Measurements from ENCODE around the gene HOXC5. TPM values are rescaled to one million over a fixed set of nuclear protein-coding genes. Genes with fewer than 3 reads are reported as not detected.
A peak's percentile ranks its signal among the peaks of the same experiment; 100 is the strongest.

The HOXC5 gene
- total RNA-seq, 1 experiment from 2014 or later, result not detected

GRCh38 chr12:54000116-54001114 is 32.4 kb upstream of the HOXC5 start, which contains the start of gene HOXC9:
Gene HOXC9, plus strand, starts transcription at chr12:54000161. Its CDS starts 28 bp downstream, at chr12:54000189.
- TF ChIP-seq, protein P1, sequence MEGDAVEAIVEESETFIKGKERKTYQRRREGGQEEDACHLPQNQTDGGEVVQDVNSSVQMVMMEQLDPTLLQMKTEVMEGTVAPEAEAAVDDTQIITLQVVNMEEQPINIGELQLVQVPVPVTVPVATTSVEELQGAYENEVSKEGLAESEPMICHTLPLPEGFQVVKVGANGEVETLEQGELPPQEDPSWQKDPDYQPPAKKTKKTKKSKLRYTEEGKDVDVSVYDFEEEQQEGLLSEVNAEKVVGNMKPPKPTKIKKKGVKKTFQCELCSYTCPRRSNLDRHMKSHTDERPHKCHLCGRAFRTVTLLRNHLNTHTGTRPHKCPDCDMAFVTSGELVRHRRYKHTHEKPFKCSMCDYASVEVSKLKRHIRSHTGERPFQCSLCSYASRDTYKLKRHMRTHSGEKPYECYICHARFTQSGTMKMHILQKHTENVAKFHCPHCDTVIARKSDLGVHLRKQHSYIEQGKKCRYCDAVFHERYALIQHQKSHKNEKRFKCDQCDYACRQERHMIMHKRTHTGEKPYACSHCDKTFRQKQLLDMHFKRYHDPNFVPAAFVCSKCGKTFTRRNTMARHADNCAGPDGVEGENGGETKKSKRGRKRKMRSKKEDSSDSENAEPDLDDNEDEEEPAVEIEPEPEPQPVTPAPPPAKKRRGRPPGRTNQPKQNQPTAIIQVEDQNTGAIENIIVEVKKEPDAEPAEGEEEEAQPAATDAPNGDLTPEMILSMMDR (IDR thresholded peaks at IDR 0.05; ENCODE audit: unreplicated experiment), result no peak
- peaks cover 12% of the 10 kb centered on the region for H3K4me1 Mint-ChIP-seq (ENCODE audit: low read depth, unreplicated experiment)
- H3K36me3 Mint-ChIP-seq (ENCODE audit: insufficient read depth, unreplicated experiment), result peaks cover 20% of the 10 kb centered on the region
- CTCF ChIA-PET, result interaction anchor here (0.9 to 2.0 kb wide), 5 partner anchors 8 to 215 kb away, joined by 3 to 8 read pairs (median 4); partner anchors contain the start of gene HOXC8
- no peak within 1 kb of the TSS for H3K27ac Mint-ChIP-seq (ENCODE audit: unreplicated experiment)
- H3K27me3 Mint-ChIP-seq (ENCODE audit: unreplicated experiment), result peaks cover 89% of the 10 kb centered on the region
- H3K4me3 Mint-ChIP-seq (ENCODE audit: low read depth, unreplicated experiment), result peak within 1 kb of the TSS; percentile 70
- intact Hi-C loops (cut with micrococcal nuclease; ENCODE audit: unreplicated experiment), result no loop called here
- no TSS peak for BruUV-seq (replicated peaks)
- DNase-seq, result no peak
- no peaks in the 10 kb centered on the region for H3K9me3 Mint-ChIP-seq (ENCODE audit: low read depth, unreplicated experiment)

- H3K27me3 Mint-ChIP-seq (ENCODE audit: unreplicated experiment), result peaks cover 89% of the 10 kb centered on the region
- DNase-seq, result no peak
- intact Hi-C loops (cut with micrococcal nuclease; ENCODE audit: unreplicated experiment), result no loop called here
- no TSS peak for BruUV-seq (replicated peaks)
- H3K36me3 Mint-ChIP-seq (ENCODE audit: insufficient read depth, unreplicated experiment), result peaks cover 17% of the 10 kb centered on the region
- H3K4me1 Mint-ChIP-seq (ENCODE audit: low read depth, unreplicated experiment), result peaks cover 16% of the 10 kb centered on the region
- no peak overlapping the region for H3K4me3 Mint-ChIP-seq (ENCODE audit: low read depth, unreplicated experiment)
- no peaks in the 10 kb centered on the region for H3K9me3 Mint-ChIP-seq (ENCODE audit: low read depth, unreplicated experiment)
- TF ChIP-seq, protein P1 (IDR thresholded peaks at IDR 0.05; ENCODE audit: unreplicated experiment), result no peak
- no peak overlapping the region for H3K27ac Mint-ChIP-seq (ENCODE audit: unreplicated experiment)
- CTCF ChIA-PET, result no interaction called here
Measured at GRCh38 chr12:54001283-54002187, 31.3 kb upstream of the HOXC5 start.

GRCh38 chr12:54002278-54002914 is 30.5 kb upstream of the HOXC5 start:
- intact Hi-C loops (cut with micrococcal nuclease; ENCODE audit: unreplicated experiment), result no loop called here
- Mint-ChIP-seq H3K4me3 (ENCODE audit: low read depth, unreplicated experiment) (no peak overlapping the region), H3K36me3 (ENCODE audit: insufficient read depth, unreplicated experiment) (peaks cover 17% of the 10 kb centered on the region), H3K9me3 (ENCODE audit: low read depth, unreplicated experiment) (no peaks in the 10 kb centered on the region), H3K4me1 (ENCODE audit: low read depth, unreplicated experiment) (peaks cover 14% of the 10 kb centered on the region), H3K27ac (ENCODE audit: unreplicated experiment) (no peak overlapping the region), H3K27me3 (ENCODE audit: unreplicated experiment) (peaks cover 89% of the 10 kb centered on the region)
- no peak for DNase-seq
- CTCF ChIA-PET, result interaction anchor here (0.7 kb wide), 1 partner anchor 205 kb away, joined by 5 read pairs; no protein-coding TSS in a partner anchor
- no TSS peak for BruUV-seq (replicated peaks)
- TF ChIP-seq, protein P1 (IDR thresholded peaks at IDR 0.05; ENCODE audit: unreplicated experiment), result no peak
